Hypothalamus (tissue), 51 donors: ENCODE data around the gene BTG4.

Source experiments
- DNase-seq, 51 donors: peaks; one replicate each; lab custom pipeline; 2025; lab: John Stamatoyannopoulos, UW

The BTG4 gene

DNA sequence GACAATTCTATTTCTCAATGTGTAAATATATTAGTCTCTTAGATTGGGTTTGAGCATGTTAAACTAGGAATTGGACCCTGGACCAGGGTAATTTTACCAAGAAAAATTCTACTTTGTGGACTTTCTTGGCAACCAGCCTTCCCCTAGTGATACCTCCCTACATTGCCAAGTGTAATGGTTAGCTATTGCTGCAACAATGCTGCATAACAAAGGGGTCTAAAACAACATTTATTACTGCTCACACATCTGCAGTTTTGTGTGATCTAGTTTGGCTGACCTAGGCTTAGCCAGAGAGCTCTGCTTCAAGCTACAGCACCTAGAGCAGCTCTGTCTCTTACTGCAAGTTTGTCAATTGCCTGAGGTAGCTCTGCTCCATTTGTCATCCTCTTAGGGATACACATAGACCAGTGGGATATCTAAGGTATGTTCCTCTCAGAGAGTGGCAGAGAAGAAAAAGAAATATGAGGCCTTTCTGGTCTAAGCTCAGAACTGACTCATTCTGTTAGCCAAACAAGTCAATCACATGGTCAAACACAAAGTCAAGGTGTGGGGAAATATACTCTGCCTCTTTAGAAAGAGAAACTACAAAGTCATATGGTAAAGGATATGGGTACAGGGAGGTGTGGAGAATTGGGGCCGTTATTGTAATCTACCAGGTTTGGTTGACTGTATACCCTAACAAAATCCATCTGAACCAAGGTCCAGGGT, 26.4 kb upstream of the BTG4 start:
- no peak for DNase-seq

DNA sequence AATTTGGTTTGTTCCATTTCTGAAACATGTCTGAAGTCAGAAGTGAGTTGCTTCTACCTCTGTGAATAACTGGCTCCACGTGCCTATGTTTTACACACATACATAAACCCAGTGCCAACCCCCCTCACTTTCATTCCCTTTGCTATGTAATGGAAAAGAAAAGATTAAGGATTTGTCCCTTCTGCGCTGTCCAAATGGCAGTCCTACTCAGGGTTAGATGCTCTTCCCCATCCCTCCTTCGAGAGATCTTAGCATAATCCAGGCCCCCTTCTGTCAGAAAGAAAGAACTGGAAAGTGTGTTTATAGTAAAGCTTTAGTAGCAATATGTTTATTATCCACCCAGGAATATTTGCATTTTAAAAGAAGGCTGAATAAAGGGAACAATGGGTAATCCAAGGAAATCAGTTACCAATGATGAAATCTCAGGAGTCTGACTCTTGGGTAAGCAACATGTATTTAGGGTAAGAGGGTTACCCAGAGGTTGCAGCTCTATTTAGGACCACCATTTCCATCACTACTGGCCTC, 25.2 kb upstream of the BTG4 start:
- DNase-seq: no peak

DNA sequence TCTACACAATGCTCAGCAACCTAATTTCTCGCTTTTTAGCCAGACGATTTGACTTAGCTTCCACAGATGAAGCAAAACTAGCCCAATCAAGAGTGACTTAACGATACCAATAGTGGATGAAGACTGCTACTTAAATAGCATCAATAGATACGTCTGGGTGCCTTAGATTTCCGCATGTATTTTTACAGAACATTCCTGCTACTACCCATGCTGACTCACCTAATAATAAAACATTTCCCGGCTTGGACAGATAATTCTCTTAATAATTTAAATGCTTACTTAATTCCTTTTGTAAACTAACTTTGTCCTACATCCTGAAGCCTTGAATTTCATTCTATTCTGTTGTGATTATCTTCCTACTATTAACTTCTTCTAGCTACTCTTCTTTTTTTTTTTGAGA, 23.1 kb upstream of the BTG4 start:
- DNase-seq: no peak

GRCh38 chr11:111532365-111532709, 20.2 kb upstream of the BTG4 start:
- DNase-seq: no peak

DNA sequence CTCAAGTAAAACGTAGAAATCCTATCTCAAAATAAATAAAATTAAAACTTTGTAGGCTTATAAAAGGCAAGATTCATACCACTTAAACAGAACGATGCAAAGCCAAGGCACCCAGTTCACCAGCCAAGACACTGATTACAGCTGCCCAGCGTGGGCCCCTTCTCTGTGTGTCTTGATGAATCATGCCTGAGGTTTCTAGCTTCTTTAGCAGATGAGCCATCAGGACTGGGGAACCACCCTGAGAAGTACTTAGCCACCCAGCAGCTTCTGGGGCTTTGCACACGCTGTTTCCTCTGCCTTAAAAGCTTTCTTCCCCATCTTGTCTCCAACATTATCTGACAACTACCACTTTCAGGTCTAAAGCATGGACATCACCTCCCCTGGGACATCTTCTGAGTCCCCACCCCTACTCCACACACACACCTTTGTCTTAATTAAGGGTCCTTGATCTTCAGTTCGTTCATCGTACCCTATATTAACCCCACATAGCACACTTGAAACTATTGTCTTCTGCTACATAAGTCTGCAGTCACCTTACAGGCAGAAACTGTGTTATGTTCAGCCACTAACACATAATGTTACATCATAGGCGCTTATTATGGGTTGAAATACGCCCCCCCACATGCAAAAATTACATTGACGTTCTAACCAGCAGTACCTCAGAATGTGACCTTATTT, 19.6 kb upstream of the BTG4 start:
- peak in 2 of 51 donors; percentile 8 to 9 for DNase-seq

DNA sequence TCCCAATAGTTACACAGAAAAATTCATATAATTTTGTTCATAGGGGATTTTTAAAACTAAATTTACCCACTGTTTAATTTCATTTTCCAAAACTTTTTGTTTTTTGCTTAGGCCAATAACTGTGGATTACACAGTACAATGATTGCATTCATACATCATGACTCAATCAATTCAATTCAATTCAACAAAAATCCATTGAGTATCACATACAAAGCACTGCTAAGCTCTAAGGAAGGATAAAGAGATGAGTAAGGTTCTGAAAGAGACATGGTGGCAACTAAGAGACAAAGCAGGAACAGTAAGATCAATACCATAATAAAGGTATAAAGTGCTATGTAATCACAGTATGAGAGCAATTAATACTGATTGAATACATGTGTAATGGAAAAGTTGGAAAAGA, 18.9 kb upstream of the BTG4 start:
- peak in 1 of 51 donors; percentile 20 for DNase-seq

GRCh38 chr11:111530091-111530490, 17.9 kb upstream of the BTG4 start:
- peak in 1 of 51 donors; percentile 5 for DNase-seq

- no peak for DNase-seq
These were observed 16.4 kb upstream of the BTG4 start for GRCh38 chr11:111528557-111528956.

GRCh38 chr11:111527279-111527678, 15.1 kb upstream of the BTG4 start:
- no peak for DNase-seq

DNA sequence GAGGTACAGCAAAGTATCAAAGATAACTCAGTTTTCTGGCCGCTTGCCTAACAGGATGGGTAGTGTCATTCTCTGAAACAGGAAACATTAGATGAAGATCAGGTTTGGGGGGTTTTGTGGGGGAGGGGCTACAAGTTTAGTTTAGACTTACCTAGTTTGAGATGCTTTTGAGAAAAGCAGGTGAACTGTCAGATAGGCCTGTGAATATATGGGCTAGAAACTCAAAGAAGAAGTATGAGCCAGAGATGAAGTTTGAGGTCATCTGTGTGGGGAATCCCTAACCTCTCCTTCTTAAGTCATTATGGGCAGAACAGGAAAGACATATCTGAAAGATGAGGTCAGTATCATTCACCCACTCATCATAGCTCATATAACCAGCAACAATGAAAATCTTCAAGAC, 14.3 kb upstream of the BTG4 start:
- no peak for DNase-seq

- DNase-seq: no peak
These were observed 13.3 kb upstream of the BTG4 start for GRCh38 chr11:111525456-111525855.

DNA sequence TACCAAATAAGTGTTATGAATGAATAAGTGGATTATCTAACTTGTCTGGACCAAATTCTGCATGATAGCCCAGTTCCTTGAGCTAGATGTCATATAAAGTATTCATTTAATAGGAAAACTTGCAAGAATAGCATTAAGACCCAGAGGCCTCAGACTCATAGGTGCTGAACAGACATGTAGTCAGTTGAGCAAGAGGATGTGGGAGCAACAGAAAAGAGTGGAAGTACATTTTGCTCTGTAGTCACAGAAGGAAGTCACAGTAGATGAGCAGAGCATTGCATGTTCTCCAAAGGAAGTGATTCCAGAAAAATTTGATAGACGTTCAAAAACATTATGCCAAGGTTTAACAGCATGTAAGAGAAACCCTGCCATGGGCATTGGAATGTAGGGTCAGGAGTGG, 11.9 kb upstream of the BTG4 start:
- DNase-seq: no peak

DNA sequence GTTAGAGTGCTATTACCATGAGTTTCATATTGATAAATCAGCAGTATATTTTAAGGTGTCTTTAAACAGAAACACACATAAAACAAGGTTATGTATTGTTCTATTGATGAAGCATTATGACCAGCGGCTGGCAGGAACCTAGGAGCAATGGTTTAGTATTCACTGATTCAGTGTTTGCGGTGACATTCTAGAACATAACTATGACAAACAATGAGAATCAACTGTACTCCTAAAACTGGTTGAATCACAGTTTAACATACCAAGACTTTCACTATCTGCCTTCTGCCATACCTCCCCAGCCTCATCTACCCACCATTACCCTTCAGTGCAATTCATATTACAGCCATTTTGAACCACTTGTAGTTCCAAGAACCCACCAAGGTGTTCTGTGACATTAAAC, 11.2 kb upstream of the BTG4 start:
- DNase-seq: no peak

DNA sequence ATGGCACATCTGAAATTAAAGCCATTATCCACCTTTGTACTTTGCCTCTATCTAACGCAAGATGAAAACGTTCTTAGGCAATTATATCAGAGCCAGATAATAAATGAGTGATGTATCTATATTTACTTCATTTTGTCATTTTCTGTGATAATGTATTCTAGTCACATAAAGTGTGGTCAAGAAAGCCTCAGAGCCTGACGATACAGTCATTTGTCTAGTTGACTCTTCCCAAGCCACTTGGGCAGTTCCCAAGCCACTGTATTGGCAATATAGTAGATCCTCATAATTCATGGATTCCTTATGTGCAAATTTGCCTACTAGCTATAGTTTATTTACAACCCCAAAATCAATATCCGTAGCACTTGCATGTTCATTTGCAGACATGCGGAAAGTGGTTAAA, 10.2 kb upstream of the BTG4 start:
- no peak for DNase-seq

GRCh38 chr11:111521135-111521534, 8.9 kb upstream of the BTG4 start:
- DNase-seq: no peak

GRCh38 chr11:111520560-111520959, 8.4 kb upstream of the BTG4 start:
- no peak for DNase-seq

GRCh38 chr11:111518668-111519067, 6.5 kb upstream of the BTG4 start:
- DNase-seq: no peak

DNA sequence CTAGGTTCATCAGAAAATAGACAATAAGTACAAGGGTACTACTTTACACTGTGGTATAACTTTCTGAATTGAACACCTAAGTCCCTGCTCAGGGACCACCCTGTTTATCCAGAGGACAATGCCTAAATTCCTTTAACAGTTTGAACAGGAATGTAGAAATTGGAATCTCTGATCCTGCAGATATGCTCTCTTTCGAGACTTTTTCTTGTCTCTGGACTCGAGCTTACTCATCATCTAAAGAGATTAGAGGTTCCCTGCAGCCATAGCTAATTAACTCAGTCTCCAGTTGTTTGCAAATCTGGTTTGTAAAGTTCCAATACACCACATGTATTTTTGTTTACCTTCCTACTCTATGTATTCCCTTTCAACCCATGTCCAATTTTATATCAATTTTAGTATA, 3.4 kb upstream of the BTG4 start:
- no peak for DNase-seq

GRCh38 chr11:111514216-111515031, 2.2 kb upstream of the BTG4 start, which contains the start of gene HOATZ:
TSS of gene HOATZ (plus strand) at chr11:111514778. CDS start at chr11:111514785, 7 bp downstream.
- peak in 14 of 51 donors; percentile 6 to 47 (median 18) for DNase-seq

- DNase-seq: no peak
These were observed 1.0 kb upstream of the BTG4 start for GRCh38 chr11:111513240-111513605.

GRCh38 chr11:111510311-111510710, 1.9 kb downstream of the BTG4 start:
- no peak for DNase-seq
